Activated CD4-positive, alpha-beta T cell treated with anti-CD3 and anti-CD28 coated beads for 36 hours (primary cell): ENCODE results near the gene GSK3A. TPM values are rescaled to one million over a fixed set of nuclear protein-coding genes. Genes with fewer than 3 reads are reported as not detected.

Source experiments
- ATAC-seq: fragments of 200-7000 bp; cut with Tn5 transposase; one replicate; pipeline ENCODE4 v1.10.0; 2021; ENCODE audit warnings: mild to moderate bottlenecking, moderate library complexity
- CTCF ChIA-PET: fragments of 350-600 bp; sonication (Branson Sonifier 250); formaldehyde crosslinking; loops from one replicate; lab custom pipeline; 2021; ENCODE audit warnings: antibody characterized with exemption; lab: Charles Lee
- POLR2A ChIA-PET: fragments of 350-600 bp; sonication (Branson Sonifier 250); formaldehyde crosslinking; loops from one replicate; lab custom pipeline; 2021; ENCODE audit warnings: antibody characterized with exemption, inconsistent platforms; lab: Charles Lee
- DNase-seq: peaks from one replicate; pipeline ENCODE4 v3.0.0-alpha.2; 2020
- H3K27ac Mint-ChIP-seq: one replicate; pipeline ENCODE4 v1.8.0; 2021; ENCODE audit warnings: mixed read lengths
- H3K27me3 Mint-ChIP-seq: one replicate; pipeline ENCODE4 v1.8.0; 2021; ENCODE audit warnings: mixed read lengths
- H3K36me3 Mint-ChIP-seq: one replicate; pipeline ENCODE4 v1.8.0; 2021; ENCODE audit warnings: low read depth, mixed read lengths
- H3K4me1 Mint-ChIP-seq: one replicate; pipeline ENCODE4 v1.8.0; 2021; ENCODE audit warnings: mixed read lengths
- H3K4me3 Mint-ChIP-seq: one replicate; pipeline ENCODE4 v1.8.0; 2021; ENCODE audit warnings: mild to moderate bottlenecking, moderate library complexity, mixed read lengths
- H3K9me3 Mint-ChIP-seq: one replicate; pipeline ENCODE4 v1.8.0; 2021; ENCODE audit warnings: low read depth, mixed read lengths
- intact Hi-C, 2 experiments: fragments of 100-400 bp; cut with DNase I in 1 of 2; cut with micrococcal nuclease in 1 of 2; formaldehyde crosslinking; loops; one replicate each; pipeline versions ENCODE4 v1.14.2 to v1.15.1; 2022 to 2024; cut with DNase I, micrococcal nuclease
- total RNA-seq, 2 experiments: library from RNA; stranded (reverse); gene quantifications; one replicate each; pipeline ENCODE4 v1.2.3, GENCODE V29; 2021

The GSK3A gene
- total RNA-seq, 2 experiments from 2014 or later, result 32.6 to 43.5 TPM

GRCh38 chr19:42285988-42286348, 43.6 kb upstream of the GSK3A start:
- ChIA-PET CTCF (interaction anchor here (1.2 kb wide), 1 partner anchor 10 kb away, joined by 5 read pairs; no protein-coding TSS in a partner anchor), POLR2A (interaction anchor here (1.1 kb wide), 1 partner anchor 15 kb away, joined by 3 read pairs; no protein-coding TSS in a partner anchor)
- ATAC-seq, result no peak
- Mint-ChIP-seq H3K27me3 (no peaks in the 10 kb centered on the region), H3K36me3 (peaks cover 7% of the 10 kb centered on the region), H3K4me1 (peaks cover 28% of the 10 kb centered on the region), H3K27ac (peak overlapping the region; percentile 38), H3K4me3 (peak overlapping the region; percentile 80), H3K9me3 (no peaks in the 10 kb centered on the region)
- peak; percentile 5 for DNase-seq
- intact Hi-C loops, result no loop called here

GRCh38 chr19:42285541-42285941, 43.1 kb upstream of the GSK3A start:
- H3K4me3 Mint-ChIP-seq, result peak overlapping the region; percentile 80
- CTCF ChIA-PET, result interaction anchor here (1.2 kb wide), 1 partner anchor 11 kb away, joined by 5 read pairs; no protein-coding TSS in a partner anchor
- intact Hi-C loops, result no loop called here

GRCh38 chr19:42284591-42285341, 42.4 kb upstream of the GSK3A start:
- peaks cover 4% of the 10 kb centered on the region for H3K36me3 Mint-ChIP-seq
- peak overlapping the region; percentile 74 for H3K27ac Mint-ChIP-seq
- ChIA-PET CTCF (interaction anchor here (0.7 to 1.4 kb wide), 4 partner anchors 12 to 40 kb away, joined by 3 to 5 read pairs (median 3); partner anchors contain the start of gene PAFAH1B3), POLR2A (interaction anchor here (0.5 to 1.1 kb wide), 6 partner anchors 14 to 161 kb away, joined by 3 to 4 read pairs (median 3); partner anchors contain the start of gene GSK3A)
- intact Hi-C loops, result loop anchor here (5.0 kb wide), 5 partner anchors 87 to 1022 kb away; partner anchors contain the start of genes ARHGEF1 (in 1 of the 2), HNRNPUL1 (in 1 of the 2) and ZNF574 (in 1 of the 2)
- H3K9me3 Mint-ChIP-seq, result no peaks in the 10 kb centered on the region
- DNase-seq (peak; percentile 52), ATAC-seq (no peak)
- H3K27me3 Mint-ChIP-seq, result no peaks in the 10 kb centered on the region
- H3K4me3 Mint-ChIP-seq, result peak overlapping the region; percentile 80
- H3K4me1 Mint-ChIP-seq, result peaks cover 28% of the 10 kb centered on the region

More at GRCh38 chr19:42285541-42285941, 43.1 kb upstream of the GSK3A start:
- Mint-ChIP-seq H3K27me3 (no peaks in the 10 kb centered on the region), H3K27ac (peak overlapping the region; percentile 38), H3K4me1 (peaks cover 28% of the 10 kb centered on the region), H3K9me3 (no peaks in the 10 kb centered on the region), H3K36me3 (peaks cover 7% of the 10 kb centered on the region)
- ATAC-seq, result no peak
- DNase-seq, result peak; percentile 11
- POLR2A ChIA-PET, result interaction anchor here (0.5 to 1.1 kb wide), 5 partner anchors 15 to 162 kb away, joined by 3 to 4 read pairs (median 3); partner anchors contain the start of gene GSK3A

DNA sequence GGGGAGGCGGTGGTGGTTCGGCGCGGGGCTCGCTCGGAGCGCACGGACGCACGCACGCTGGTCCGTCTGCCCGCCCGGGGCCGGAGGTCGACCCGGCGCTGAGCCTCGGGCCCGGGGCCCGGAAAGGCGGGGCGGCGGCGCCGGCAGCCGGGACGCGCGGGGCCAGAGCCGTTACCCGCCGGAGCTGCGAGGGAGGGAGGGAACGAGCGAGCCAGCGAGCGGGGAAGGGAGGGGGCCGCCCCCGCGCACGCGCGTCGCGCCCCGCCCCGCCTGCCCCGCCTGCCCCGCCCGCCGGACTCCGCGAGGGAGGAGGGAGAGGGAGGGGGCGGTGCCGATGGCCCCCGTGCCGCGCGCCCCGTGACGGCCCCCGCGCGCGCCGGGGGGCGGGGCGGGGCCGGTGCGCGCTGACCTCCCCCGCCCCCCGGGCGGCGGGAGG, 41.7 kb upstream of the GSK3A start:
- CTCF ChIA-PET, result interaction anchor here (0.7 to 1.4 kb wide), 3 partner anchors 19 to 39 kb away, joined by 3 read pairs; partner anchors contain the start of gene PAFAH1B3
- H3K4me3 Mint-ChIP-seq, result no peak overlapping the region

GRCh38 chr19:42283188-42284065, 41.0 kb upstream of the GSK3A start:
- no peak overlapping the region for H3K4me3 Mint-ChIP-seq

More for the DNA sequence above, 41.7 kb upstream of the GSK3A start:
- no peaks in the 10 kb centered on the region for H3K9me3 Mint-ChIP-seq
- peaks cover 34% of the 10 kb centered on the region for H3K4me1 Mint-ChIP-seq
- intact Hi-C loops, result loop anchor here (5.0 kb wide), 5 partner anchors 87 to 1022 kb away; partner anchors contain the start of genes ARHGEF1 (in 1 of the 2), HNRNPUL1 (in 1 of the 2) and ZNF574 (in 1 of the 2)
- H3K36me3 Mint-ChIP-seq, result peaks cover 3% of the 10 kb centered on the region
- DNase-seq, result peak; percentile 91
- H3K27ac Mint-ChIP-seq, result no peak overlapping the region
- POLR2A ChIA-PET, result interaction anchor here (0.9 kb wide), 1 partner anchor 14 kb away, joined by 3 read pairs; no protein-coding TSS in a partner anchor
- H3K27me3 Mint-ChIP-seq, result no peaks in the 10 kb centered on the region
- peak; percentile 21 for ATAC-seq

DNA sequence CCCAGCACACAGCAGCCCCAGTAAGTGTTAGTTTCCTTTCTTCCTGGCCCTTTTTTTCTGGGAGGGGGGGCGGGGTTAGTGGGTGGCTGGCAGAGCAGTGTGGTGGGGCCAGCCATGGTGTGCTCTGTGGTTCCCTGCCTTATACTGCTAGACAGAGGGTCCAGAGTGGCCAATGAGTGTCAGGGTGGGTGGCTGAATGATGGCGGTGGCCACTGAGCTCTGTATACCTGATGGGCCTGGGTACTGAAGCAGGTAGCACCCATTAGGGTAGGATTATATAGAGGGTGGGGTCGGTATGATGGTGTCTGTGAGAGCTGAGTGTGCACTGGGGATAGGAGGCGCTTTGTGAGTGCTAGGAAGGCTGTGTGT, 40.4 kb upstream of the GSK3A start:
- CTCF ChIA-PET, result interaction anchor here (0.5 to 2.5 kb wide), 4 partner anchors 13 to 207 kb away, joined by 3 to 8 read pairs (median 4); partner anchors contain the start of gene ZNF574
- H3K4me3 Mint-ChIP-seq, result no peak overlapping the region
- H3K4me1 Mint-ChIP-seq, result peaks cover 45% of the 10 kb centered on the region
- no peaks in the 10 kb centered on the region for H3K27me3 Mint-ChIP-seq
- intact Hi-C loops, result loop anchor here (1.0 to 5.0 kb wide), 15 partner anchors 15 to 1021 kb away; partner anchors contain the start of genes ERF (in 2 of the 2), ZNF574 (in 2 of the 2), ARHGEF1 (in 1 of the 2) and DEDD2 (in 1 of the 2)
- H3K36me3 Mint-ChIP-seq, result no peaks in the 10 kb centered on the region
- H3K9me3 Mint-ChIP-seq, result no peaks in the 10 kb centered on the region
- no peak overlapping the region for H3K27ac Mint-ChIP-seq
- POLR2A ChIA-PET, result interaction anchor here (1.3 to 2.1 kb wide), 2 partner anchors 12 to 20 kb away, joined by 4 to 11 read pairs; partner anchors contain the start of gene PAFAH1B3
- ATAC-seq (no peak), DNase-seq (no peak)

More at GRCh38 chr19:42283188-42284065, 41.0 kb upstream of the GSK3A start:
- Mint-ChIP-seq H3K36me3 (peaks cover 2% of the 10 kb centered on the region), H3K9me3 (no peaks in the 10 kb centered on the region), H3K27ac (no peak overlapping the region), H3K4me1 (peaks cover 41% of the 10 kb centered on the region), H3K27me3 (no peaks in the 10 kb centered on the region)
- DNase-seq (peak; percentile 98), ATAC-seq (peak; percentile 62)
- CTCF ChIA-PET, result interaction anchor here (0.5 to 2.5 kb wide), 5 partner anchors 13 to 207 kb away, joined by 3 to 8 read pairs (median 3); partner anchors contain the start of gene ZNF574
- POLR2A ChIA-PET, result interaction anchor here (1.3 to 2.1 kb wide), 2 partner anchors 13 to 19 kb away, joined by 4 to 11 read pairs; partner anchors contain the start of gene PAFAH1B3
- intact Hi-C loops, result loop anchor here (1.0 to 5.0 kb wide), 15 partner anchors 15 to 1021 kb away; partner anchors contain the start of genes ERF (in 2 of the 2), ZNF574 (in 2 of the 2), ARHGEF1 (in 1 of the 2) and DEDD2 (in 1 of the 2)

- Mint-ChIP-seq H3K9me3 (no peaks in the 10 kb centered on the region), H3K27ac (no peak overlapping the region), H3K4me1 (peaks cover 51% of the 10 kb centered on the region), H3K36me3 (peaks cover 2% of the 10 kb centered on the region), H3K4me3 (no peak overlapping the region), H3K27me3 (no peaks in the 10 kb centered on the region)
- intact Hi-C loops, result loop anchor here (2.0 to 5.0 kb wide), 6 partner anchors 85 to 1020 kb away; partner anchors contain the start of genes ARHGEF1 (in 1 of the 2), HNRNPUL1 (in 1 of the 2), POU2F2 (in 1 of the 2) and ZNF574 (in 1 of the 2)
- DNase-seq, result peak; percentile 37
- CTCF ChIA-PET, result interaction anchor here (0.7 to 2.5 kb wide), 3 partner anchors 12 to 90 kb away, joined by 3 to 8 read pairs (median 6); no protein-coding TSS in a partner anchor
- ATAC-seq, result no peak
- POLR2A ChIA-PET, result interaction anchor here (1.3 to 2.1 kb wide), 2 partner anchors 12 to 20 kb away, joined by 4 to 11 read pairs; partner anchors contain the start of gene PAFAH1B3
These were observed 39.7 kb upstream of the GSK3A start for GRCh38 chr19:42281827-42282762.

- H3K36me3 Mint-ChIP-seq, result peaks cover 5% of the 10 kb centered on the region
- no peaks in the 10 kb centered on the region for H3K9me3 Mint-ChIP-seq
- peaks cover 59% of the 10 kb centered on the region for H3K4me1 Mint-ChIP-seq
- CTCF ChIA-PET, result interaction anchor here (2.5 kb wide), 1 partner anchor 11 kb away, joined by 8 read pairs; no protein-coding TSS in a partner anchor
- no peaks in the 10 kb centered on the region for H3K27me3 Mint-ChIP-seq
- POLR2A ChIA-PET, result interaction anchor here (2.1 to 2.3 kb wide), 2 partner anchors 11 to 36 kb away, joined by 8 to 11 read pairs; no protein-coding TSS in a partner anchor
- DNase-seq (peak; percentile 61), ATAC-seq (no peak)
- peak overlapping the region; percentile 74 for H3K27ac Mint-ChIP-seq
- intact Hi-C loops, result loop anchor here (5.0 kb wide), 5 partner anchors 84 to 1019 kb away; partner anchors contain the start of genes ARHGEF1 (in 1 of the 2), HNRNPUL1 (in 1 of the 2) and ZNF574 (in 1 of the 2)
- H3K4me3 Mint-ChIP-seq, result no peak overlapping the region
These were observed 38.9 kb upstream of the GSK3A start for GRCh38 chr19:42281146-42281826.
